ENCODE results near the gene SRD5A2.

The SRD5A2 gene

DNA sequence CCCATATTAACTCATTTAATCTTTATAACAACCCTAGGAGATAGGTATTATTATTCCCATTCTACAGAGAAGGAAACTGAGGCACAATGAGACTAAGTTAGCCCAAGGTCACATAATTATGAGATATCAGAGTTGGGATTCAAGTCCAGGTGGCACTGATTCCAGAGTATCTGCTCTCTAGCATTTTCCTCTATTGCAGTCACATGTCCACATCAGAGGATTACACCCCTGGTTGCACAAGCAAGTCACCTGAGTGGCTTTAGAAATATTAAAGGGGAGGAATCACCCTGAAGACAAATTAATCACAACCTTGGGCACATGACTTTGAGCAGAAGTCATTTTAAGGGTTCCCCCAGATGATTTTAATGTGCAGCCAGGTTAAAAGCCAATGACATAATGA, 23.8 kb downstream of the SRD5A2 start:
- H3K9ac ChIP-seq (ENCODE audit: low read depth, low read length): no peak overlapping the region
- H3K4me1 ChIP-seq (ENCODE audit: insufficient read depth, low read length): no peaks in the 10 kb centered on the region
- H3K9me3 ChIP-seq (ENCODE audit: control insufficient read depth, insufficient read depth, low read length): no peaks in the 10 kb centered on the region; the same call in 1 of the 2 replicates
- no peaks in the 10 kb centered on the region for H3K36me3 ChIP-seq (ENCODE audit: insufficient read depth, low read length)

DNA sequence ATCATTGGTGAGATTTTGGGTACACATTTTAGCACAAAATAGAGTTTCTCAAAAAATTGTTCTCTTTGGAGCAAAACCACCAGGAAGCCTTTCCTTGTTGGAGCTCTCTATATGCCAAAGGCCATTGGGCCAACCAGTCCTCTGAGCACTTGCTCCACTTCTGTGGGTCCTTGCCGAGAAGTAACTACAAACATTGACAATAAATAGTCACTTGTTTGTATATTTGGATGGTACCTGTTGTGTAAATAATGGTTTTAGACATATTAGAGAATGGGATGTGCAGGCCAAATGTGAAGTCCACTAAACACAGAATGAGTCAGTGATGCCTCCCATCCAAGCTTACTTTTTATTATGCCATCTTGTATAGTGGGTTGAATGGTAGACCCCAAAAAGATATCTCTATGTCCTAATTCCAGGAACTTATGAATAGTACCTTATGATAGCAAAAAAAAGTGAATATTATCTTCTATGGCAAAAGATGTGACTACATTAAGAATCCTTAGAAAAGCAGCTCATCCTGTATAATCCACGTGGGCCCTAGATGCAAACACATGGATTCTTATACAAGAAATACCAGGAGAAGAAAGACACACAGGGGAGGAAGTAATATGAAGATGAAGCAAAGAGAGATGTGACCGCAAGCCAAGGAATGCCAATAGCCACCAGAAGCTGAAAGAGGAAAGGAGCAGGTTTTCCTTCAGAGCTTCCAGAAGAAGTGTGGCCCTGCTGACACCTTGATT, 24.6 kb downstream of the SRD5A2 start:
- Histone ChIP-seq H3K36me3 (ENCODE audit: insufficient read depth, low read length) (no peaks in the 10 kb centered on the region), H3K9ac (ENCODE audit: low read depth, low read length) (no peak overlapping the region), H3K4me1 (ENCODE audit: insufficient read depth, low read length) (no peaks in the 10 kb centered on the region), H3K9me3 (ENCODE audit: control insufficient read depth, insufficient read depth, low read length) (no peaks in the 10 kb centered on the region; the same call in 1 of the 2 replicates)

DNA sequence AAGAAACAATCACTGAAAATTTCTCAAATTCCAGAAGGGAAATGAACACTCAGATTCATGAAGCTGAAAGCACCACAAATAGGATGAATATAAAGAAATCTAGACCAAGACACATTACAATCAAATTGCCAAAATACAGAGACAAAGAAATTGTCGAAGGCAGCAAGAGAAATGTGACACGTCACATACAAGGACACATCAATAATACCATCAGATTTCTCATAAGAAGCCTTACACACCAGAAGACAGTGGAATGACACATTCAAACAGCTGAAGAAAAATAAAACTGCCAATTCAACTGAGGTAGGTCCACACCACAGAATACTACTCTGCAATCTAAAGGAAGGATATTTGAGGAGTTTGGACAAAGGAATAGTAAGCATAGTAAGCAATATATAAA, 27.4 kb downstream of the SRD5A2 start:
- Histone ChIP-seq H3K4me1 (ENCODE audit: insufficient read depth, low read length) (no peaks in the 10 kb centered on the region), H3K9me3 (ENCODE audit: control insufficient read depth, insufficient read depth, low read length) (no peaks in the 10 kb centered on the region; the same call in 1 of the 2 replicates), H3K36me3 (ENCODE audit: insufficient read depth, low read length) (no peaks in the 10 kb centered on the region), H3K9ac (ENCODE audit: low read depth, low read length) (no peak overlapping the region)

DNA sequence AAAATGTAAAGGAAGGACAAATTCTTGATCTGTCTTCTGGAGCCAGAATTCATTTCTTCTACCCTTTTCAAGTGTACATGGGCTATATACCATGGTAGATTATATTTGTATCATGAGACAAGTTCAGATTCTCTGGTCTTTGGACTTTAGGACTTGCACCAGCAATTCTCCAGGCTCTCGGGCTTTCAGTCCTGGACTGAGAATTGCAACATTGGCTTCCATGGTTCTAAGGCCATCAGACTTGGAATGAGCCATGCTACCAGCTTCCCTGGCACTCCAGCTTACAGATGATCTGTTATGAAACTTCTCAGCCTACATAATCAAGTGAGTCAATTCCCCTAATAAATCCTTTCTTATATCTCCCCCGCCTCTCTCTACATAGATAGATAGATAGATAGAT, 33.3 kb downstream of the SRD5A2 start:
- Histone ChIP-seq H3K9me3 (ENCODE audit: control insufficient read depth, insufficient read depth, low read length) (no peaks in the 10 kb centered on the region; the same call in 1 of the 2 replicates), H3K4me1 (ENCODE audit: insufficient read depth, low read length) (no peaks in the 10 kb centered on the region), H3K36me3 (ENCODE audit: insufficient read depth, low read length) (no peaks in the 10 kb centered on the region), H3K9ac (ENCODE audit: low read depth, low read length) (no peak overlapping the region)

DNA sequence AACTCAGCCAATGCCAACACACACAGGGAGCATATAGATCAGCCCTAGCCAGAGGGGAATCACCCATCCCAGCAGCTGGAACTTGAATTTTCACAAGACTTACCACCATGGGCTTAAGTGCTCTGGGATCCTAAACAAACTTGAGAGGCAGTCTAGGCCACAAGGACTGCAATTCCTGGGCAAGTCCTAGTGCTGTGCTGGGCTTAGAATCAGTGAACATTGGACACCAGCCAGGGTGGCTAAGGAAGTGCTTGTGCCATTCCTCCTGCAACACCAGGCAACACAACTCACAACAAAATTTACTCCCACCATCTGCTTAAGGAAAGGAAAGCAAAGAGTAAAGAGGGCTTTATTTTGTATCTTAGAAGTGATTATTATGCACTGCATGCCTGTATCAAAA, 38.9 kb downstream of the SRD5A2 start:
- H3K36me3 ChIP-seq (ENCODE audit: insufficient read depth, low read length): no peaks in the 10 kb centered on the region
- no peaks in the 10 kb centered on the region; the same call in 1 of the 2 replicates for H3K4me1 ChIP-seq (ENCODE audit: insufficient read depth, low read length)
- no peaks in the 10 kb centered on the region; the same call in 1 of the 2 replicates for H3K9me3 ChIP-seq (ENCODE audit: control insufficient read depth, insufficient read depth, low read length)
- no peak overlapping the region for H3K9ac ChIP-seq (ENCODE audit: low read depth, low read length)

DNA sequence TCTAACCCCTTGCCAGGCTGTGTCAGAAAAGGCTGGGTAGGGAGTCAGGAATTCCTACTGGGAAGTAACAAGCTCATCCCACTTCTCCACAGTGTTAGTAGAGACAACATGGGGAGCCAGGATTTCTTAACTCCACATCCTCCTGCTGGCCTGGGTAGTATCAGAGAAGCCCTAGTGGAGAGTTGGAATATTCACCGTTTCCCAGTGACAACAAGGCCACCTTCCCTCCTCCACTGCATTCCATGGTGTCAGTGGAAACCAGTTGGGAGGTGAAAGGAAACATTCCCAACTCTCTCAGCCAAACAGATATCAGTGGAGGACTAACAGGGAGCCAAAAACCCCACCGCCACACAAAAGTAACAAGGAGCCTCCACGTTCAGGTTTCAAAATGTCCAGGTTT, 41.2 kb downstream of the SRD5A2 start:
- Histone ChIP-seq H3K4me1 (ENCODE audit: insufficient read depth, low read length) (no peaks in the 10 kb centered on the region; the same call in 1 of the 2 replicates), H3K9ac (ENCODE audit: low read depth, low read length) (no peak overlapping the region), H3K9me3 (ENCODE audit: control insufficient read depth, insufficient read depth, low read length) (no peaks in the 10 kb centered on the region; the same call in 1 of the 2 replicates), H3K36me3 (ENCODE audit: insufficient read depth, low read length) (no peaks in the 10 kb centered on the region)

DNA sequence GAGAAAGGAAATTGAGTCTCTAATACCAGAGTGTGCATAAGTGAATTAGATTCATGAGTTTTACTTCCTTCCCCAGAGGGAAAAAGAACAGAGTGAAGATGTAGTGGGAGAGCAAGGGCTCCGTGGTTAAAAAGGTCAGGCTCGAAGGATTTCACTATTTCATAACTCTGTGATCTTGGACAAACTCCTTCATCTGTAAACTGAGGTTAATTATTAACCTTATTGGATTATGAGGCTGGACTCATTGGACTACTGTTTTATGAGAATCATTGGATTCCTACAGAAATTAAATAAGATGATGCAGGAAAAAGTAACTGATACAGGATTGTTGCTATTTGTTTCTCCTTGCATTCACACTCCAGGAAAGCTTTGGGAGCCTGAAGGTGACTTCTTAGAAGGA, 45.0 kb downstream of the SRD5A2 start:
- no peak overlapping the region for H3K9ac ChIP-seq (ENCODE audit: low read depth, low read length)
- H3K36me3 ChIP-seq (ENCODE audit: insufficient read depth, low read length): no peaks in the 10 kb centered on the region
- no peaks in the 10 kb centered on the region; the same call in 1 of the 2 replicates for H3K4me1 ChIP-seq (ENCODE audit: insufficient read depth, low read length)
- H3K9me3 ChIP-seq (ENCODE audit: control insufficient read depth, insufficient read depth, low read length): no peaks in the 10 kb centered on the region

DNA sequence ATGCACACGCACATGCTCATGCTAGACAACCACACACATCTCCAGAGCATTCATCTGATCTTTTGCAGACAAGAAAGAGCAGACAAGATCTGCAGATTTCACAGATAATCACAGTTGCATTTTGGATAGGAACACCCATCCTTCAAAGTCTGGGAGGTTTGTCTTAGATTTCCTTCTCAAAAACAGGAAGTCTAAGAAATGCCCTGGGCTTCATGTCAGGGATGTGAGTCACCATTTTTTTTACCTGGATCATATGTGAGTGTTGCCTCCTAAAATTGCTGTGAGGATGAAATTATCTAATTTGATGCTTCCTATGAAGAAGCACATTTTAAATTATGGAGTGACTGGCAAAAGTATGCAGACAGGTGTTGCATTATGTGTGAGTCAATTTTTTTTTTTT, 46.1 kb downstream of the SRD5A2 start:
- no peak overlapping the region for H3K9ac ChIP-seq (ENCODE audit: low read depth, low read length)
- H3K4me1 ChIP-seq (ENCODE audit: insufficient read depth, low read length): no peaks in the 10 kb centered on the region
- H3K36me3 ChIP-seq (ENCODE audit: insufficient read depth, low read length): no peaks in the 10 kb centered on the region
- no peaks in the 10 kb centered on the region for H3K9me3 ChIP-seq (ENCODE audit: control insufficient read depth, insufficient read depth, low read length)

DNA sequence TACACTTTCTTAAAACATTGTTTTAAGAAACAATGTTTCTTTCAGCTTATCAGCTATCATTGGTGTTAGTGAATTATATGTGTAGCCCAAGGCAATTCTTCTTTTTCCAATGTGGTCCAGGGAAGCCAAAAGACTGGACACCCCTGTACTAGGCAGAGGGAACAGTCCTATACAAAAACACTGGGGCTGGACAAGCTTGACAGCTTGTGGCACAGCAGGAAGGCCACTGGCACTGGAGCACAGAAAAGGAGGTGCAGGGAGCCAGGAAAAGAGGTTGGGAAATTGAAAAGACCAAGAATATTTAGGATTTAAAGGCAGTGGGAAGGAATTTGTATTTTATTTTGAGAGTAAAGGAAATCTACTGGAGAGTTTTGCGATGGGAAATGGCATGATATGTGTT, 47.7 kb downstream of the SRD5A2 start:
- H3K9me3 ChIP-seq (ENCODE audit: control insufficient read depth, insufficient read depth, low read length): no peaks in the 10 kb centered on the region
- no peak overlapping the region for H3K9ac ChIP-seq (ENCODE audit: low read depth, low read length)
- H3K36me3 ChIP-seq (ENCODE audit: insufficient read depth, low read length): no peaks in the 10 kb centered on the region
- no peaks in the 10 kb centered on the region for H3K4me1 ChIP-seq (ENCODE audit: insufficient read depth, low read length)

DNA sequence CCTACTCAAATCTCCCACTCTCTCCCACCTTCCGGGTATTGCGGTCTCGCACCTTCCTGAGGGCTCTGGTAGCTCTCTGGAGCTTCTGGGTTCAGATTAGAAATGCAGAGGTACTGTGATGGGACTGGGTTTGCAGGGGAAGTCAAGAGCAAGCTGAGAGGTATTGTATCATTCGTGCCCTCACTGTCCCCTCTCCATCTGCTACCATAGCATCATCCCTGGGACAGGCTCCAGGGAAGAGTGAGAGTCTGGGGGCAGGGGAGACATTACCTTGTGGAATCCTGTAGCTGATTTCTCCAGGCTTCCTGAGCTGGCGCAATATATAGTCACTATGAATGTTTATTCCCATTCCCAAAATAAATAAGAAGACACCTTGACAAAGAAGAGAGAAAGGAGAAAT, 49.6 kb downstream of the SRD5A2 start:
- H3K9me3 ChIP-seq (ENCODE audit: control insufficient read depth, insufficient read depth, low read length): no peaks in the 10 kb centered on the region
- H3K4me1 ChIP-seq (ENCODE audit: insufficient read depth, low read length): no peaks in the 10 kb centered on the region

DNA sequence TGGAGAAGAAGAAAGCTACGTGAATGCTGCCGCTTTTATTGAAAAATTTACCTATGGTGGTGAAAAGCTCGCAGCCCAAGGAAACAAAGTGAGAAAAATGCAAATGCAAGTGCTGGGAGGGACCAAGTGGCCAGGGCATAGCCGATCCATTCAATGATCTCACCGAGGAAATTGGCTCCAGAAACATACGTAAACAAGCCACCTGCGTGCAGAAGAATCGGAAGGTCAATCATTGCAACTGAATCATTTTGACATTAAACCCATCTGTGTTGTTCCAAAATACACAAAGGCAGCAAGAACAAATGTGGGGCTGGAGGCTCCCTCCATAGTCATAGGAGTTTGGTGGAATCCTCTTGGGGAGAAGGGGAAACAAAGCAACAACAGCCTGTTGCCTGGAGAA, 51.5 kb downstream of the SRD5A2 start:
- Histone ChIP-seq H3K9me3 (ENCODE audit: control insufficient read depth, insufficient read depth, low read length) (no peaks in the 10 kb centered on the region), H3K9ac (ENCODE audit: low read depth, low read length) (no peak overlapping the region), H3K36me3 (ENCODE audit: insufficient read depth, low read length) (no peaks in the 10 kb centered on the region), H3K4me1 (ENCODE audit: insufficient read depth, low read length) (no peaks in the 10 kb centered on the region)

More for the DNA sequence above, 49.6 kb downstream of the SRD5A2 start:
- Histone ChIP-seq H3K36me3 (ENCODE audit: insufficient read depth, low read length) (no peaks in the 10 kb centered on the region), H3K9ac (ENCODE audit: low read depth, low read length) (no peak overlapping the region)

DNA sequence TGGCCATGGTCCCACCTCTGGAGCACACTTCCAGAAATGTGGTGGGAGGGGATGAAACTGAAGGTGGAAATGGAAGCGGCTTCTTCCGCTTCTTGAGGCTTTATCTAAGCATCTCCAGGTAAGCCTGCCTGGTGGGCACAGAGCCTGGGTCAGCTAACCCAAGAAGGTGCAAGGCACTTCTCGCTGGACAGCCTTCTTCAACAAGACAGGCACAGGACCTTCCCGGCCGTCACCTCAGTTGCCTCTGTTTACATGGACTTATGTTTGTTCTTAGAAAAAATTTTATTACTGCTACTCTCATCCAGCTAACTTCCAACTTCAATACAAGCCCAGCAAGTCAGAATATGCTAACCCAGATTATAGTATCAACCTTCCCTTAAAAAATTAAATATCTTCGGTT, 51.9 kb downstream of the SRD5A2 start:
- Histone ChIP-seq H3K4me1 (ENCODE audit: insufficient read depth, low read length) (no peaks in the 10 kb centered on the region), H3K9me3 (ENCODE audit: control insufficient read depth, insufficient read depth, low read length) (no peaks in the 10 kb centered on the region), H3K9ac (ENCODE audit: low read depth, low read length) (no peak overlapping the region), H3K36me3 (ENCODE audit: insufficient read depth, low read length) (no peaks in the 10 kb centered on the region)

DNA sequence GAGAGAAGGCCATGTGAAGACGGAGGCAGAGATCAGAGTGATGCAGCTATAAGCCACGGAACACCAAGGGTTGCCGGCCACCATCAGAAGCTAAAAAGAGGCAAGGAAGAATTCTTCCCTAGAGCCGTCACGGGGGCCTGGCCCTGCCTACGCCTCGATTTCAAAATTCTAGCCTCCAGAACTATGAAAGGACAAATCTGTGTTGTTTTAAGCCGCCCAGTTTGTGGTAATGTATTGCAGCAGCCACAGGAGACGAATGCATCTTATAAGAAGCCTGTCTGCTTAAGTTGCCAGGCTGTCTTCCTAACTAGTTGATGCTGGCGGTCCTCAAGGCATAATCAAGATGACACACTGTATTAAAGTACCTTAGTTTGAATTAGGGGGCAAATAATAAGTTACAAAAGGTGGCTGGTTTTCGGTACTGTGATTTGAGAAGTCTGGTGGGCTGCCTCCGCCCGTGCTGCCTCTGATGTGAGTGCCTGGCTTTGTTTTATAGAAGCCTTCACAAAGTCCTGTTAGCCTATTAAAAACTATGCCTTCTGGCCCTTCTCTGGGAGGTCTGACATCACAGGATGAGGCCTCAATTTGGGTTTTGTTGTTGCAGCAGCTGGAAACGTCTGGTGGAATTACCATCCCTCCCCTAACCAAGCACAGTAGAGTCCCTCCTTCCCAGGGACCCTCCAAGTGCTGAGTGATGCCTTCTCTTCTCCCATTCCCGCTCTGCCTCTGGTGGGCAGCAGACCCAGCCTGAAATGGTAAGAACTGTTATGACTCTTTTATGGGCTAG, 53.6 kb downstream of the SRD5A2 start:
- Histone ChIP-seq H3K9me3 (ENCODE audit: control insufficient read depth, insufficient read depth, low read length) (no peaks in the 10 kb centered on the region), H3K4me1 (ENCODE audit: insufficient read depth, low read length) (no peaks in the 10 kb centered on the region), H3K36me3 (ENCODE audit: insufficient read depth, low read length) (no peaks in the 10 kb centered on the region), H3K9ac (ENCODE audit: low read depth, low read length) (no peak overlapping the region)

DNA sequence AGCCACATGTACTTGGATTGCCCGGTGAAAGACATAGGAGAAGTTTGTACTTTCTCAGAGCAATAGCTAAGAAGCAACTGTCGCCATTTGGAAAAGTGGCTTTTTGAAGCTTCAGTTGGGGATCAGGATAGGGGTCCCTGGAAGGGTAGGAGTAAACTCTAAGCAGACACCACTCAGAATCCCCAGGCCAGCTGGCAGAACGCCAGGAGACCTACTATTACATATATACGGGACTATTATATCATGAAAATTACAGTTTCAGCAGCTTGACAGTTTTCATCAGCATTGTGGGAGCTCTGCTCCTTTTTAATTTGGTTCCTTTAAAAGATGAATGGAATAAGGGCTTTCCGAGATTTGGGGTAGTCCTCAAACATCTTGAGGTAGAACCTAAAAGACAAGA, 54.9 kb downstream of the SRD5A2 start:
- H3K9ac ChIP-seq (ENCODE audit: low read depth, low read length): no peak overlapping the region
- no peaks in the 10 kb centered on the region for H3K36me3 ChIP-seq (ENCODE audit: insufficient read depth, low read length)
- H3K4me1 ChIP-seq (ENCODE audit: insufficient read depth, low read length): no peaks in the 10 kb centered on the region
- H3K9me3 ChIP-seq (ENCODE audit: control insufficient read depth, insufficient read depth, low read length): no peaks in the 10 kb centered on the region

DNA sequence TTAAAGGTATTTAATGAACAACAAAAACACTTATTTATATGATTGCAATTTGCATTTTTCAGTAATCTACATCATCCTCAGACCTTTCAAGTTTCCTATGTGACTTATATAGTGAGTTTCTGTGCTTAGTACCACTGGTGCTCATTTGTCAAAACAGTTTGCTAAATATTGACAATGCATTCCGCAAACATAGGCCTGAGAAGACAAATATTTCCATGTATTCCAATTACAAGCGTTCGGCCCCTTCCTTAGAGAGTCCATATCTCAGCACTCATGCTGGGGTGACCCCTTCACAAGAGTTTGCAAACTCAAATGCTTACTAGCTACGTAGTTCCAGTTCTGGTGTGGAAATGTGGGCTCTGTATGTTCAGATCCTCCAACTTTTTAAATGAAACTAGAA, 56.1 kb downstream of the SRD5A2 start:
- H3K9me3 ChIP-seq (ENCODE audit: control insufficient read depth, insufficient read depth, low read length): no peaks in the 10 kb centered on the region
- H3K4me1 ChIP-seq (ENCODE audit: insufficient read depth, low read length): no peaks in the 10 kb centered on the region
- H3K9ac ChIP-seq (ENCODE audit: low read depth, low read length): no peak overlapping the region
- no peaks in the 10 kb centered on the region for H3K36me3 ChIP-seq (ENCODE audit: insufficient read depth, low read length)

Measured in ES-I3 (cell line).